Right ventricle myocardium superior (tissue), 1 donor: Measurements from ENCODE around the gene LRP10. TPM values are rescaled to one million over a fixed set of nuclear protein-coding genes. Genes with fewer than 3 reads are reported as not detected.
A peak's percentile ranks its signal among the peaks of the same experiment; 100 is the strongest.
"Not testable (repeated sequence)": the region's sequence is repeated elsewhere in the genome, so short reads cannot be mapped to it uniquely, and the experiment has no call there.

Source experiments
- ATAC-seq: fragments of 200-7000 bp; cut with Tn5 transposase; one replicate; pipeline ENCODE4 v1.9.1; 2020; ENCODE audit warnings: mild to moderate bottlenecking; ENCODE audit not compliant: poor library complexity
- DNase-seq: peaks from one replicate; pipeline ENCODE4 v3.0.0-alpha.2; 2020
- intact Hi-C: fragments of 100-400 bp; cut with DNase I; formaldehyde crosslinking; loops from one replicate; pipeline ENCODE4 v1.11.2; 2022
- total RNA-seq: library from RNA; stranded (reverse); fragmentation: NEBNext Ultra II Directional; extraction: Animal tissue kit (Norgen Biotek cat#: 25700); gene quantifications from one replicate; pipeline ENCODE4 v1.2.1, GENCODE V29; 2021
- donor health status: DM: no; HTN: yes; CAD: no; lungs with severe emphysema.

Gene LRP10
- total RNA-seq, 1 donor from 2014 or later: 50.8 TPM

DNA sequence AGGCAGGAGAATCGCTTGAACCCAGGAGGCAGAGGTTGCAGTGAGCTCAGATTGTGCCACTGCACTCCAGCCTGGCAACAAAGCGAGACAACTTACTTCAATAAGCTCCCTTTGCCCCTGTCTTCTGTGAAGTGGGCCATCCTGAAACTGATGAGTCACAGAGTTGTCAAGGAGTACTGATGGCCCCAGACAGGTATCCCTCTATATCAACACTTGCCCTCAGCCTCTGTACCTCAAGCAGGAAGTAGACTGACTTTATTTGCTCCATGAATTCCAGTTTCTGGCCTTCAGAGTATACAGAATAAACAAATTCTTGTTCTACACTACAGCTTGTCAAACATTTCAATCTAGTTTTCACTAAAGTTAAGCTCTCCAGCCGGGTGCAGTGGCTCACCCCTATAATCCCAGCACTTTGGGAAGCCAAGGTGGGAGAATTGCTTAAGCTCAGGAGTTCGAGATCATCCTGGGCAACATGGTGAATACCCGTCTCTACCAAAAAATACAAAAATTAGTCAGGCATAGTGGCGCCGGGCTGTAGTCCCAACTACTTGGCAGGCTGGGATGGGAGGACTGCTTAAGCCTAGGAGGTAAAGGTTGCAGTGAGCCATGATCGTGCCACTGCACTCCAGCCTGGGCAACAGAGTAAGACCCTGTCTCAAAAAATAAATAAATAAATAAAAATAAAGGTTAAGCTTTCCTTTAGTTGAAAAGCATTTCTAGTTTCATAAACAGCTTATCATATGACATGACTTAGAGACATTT, 16.4 kb upstream of the LRP10 start:
- ATAC-seq (no peak), DNase-seq (no peak)
- intact Hi-C loops: loop anchor here (10.0 kb wide), 1 partner anchor 300 kb away; no protein-coding TSS in a partner anchor

DNA sequence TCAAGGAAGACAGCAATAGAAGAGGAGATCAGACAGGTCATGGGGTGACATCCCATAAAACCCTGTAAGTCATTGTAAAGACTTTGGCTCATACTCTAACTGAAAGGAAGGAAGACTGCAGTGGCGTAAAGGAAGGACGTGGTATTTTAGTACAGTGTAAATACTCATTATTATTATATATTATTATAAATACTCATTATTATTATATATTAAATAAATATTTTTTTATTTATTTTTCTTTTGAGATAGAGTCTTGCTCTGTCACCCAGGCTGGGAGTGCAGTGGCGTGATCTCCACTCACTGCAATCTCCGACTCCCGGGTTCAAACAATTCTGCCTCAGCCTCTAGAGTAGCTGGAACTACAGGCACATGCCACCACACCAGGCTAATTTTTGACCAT, 15.1 kb upstream of the LRP10 start:
- intact Hi-C loops: loop anchor here (10.0 kb wide), 1 partner anchor 302 kb away; no protein-coding TSS in a partner anchor
- ATAC-seq: no peak

DNA sequence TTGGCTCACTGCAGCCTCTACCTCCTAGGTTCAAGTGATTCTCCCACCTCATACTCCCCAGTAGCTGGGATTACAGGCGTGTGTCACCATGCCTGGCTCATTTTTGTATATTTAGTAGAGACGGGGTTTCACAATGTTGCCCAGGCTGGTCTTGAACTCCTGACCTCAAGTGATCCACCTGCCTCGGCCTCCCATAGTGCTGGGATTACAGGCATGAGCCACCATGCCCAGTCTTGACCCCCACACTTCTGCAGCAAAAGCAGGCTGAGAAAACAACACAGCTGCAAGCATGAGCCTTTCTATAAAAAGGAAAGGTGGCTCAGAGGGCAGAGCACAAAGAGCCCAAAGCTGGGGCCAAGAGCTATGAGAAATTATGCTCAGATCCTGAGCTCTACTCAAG, 11.2 kb upstream of the LRP10 start:
- intact Hi-C loops, ATAC-seq: not testable (repeated sequence)
- peak; percentile 0 for DNase-seq

More for the DNA sequence above, 15.1 kb upstream of the LRP10 start:
- DNase-seq: no peak

DNA sequence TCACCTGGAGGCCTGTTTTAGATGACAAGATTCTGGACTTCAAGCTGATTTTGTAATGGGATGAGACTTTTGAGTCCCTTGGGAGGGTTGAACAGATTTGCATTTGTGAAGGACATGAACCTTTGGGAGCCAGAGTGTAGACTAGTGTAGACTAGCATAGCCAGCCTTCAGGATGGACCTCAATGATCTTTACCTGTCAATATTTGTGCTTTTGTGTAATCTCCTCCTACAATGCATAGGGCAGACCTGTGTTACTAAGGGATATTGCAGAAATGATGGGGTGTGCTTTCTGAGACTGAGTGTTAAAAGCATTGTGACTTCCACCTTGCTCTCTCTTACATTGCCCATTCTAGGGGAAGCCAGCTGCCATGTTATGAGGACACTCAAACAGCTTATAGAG, 9.9 kb upstream of the LRP10 start:
- DNase-seq (no peak), ATAC-seq (no peak)
- intact Hi-C loops: no loop called here

- intact Hi-C loops: no loop called here
- DNase-seq (no peak), ATAC-seq (no peak)
Measured at GRCh38 chr14:22864979-22865378, 6.6 kb upstream of the LRP10 start.

DNA sequence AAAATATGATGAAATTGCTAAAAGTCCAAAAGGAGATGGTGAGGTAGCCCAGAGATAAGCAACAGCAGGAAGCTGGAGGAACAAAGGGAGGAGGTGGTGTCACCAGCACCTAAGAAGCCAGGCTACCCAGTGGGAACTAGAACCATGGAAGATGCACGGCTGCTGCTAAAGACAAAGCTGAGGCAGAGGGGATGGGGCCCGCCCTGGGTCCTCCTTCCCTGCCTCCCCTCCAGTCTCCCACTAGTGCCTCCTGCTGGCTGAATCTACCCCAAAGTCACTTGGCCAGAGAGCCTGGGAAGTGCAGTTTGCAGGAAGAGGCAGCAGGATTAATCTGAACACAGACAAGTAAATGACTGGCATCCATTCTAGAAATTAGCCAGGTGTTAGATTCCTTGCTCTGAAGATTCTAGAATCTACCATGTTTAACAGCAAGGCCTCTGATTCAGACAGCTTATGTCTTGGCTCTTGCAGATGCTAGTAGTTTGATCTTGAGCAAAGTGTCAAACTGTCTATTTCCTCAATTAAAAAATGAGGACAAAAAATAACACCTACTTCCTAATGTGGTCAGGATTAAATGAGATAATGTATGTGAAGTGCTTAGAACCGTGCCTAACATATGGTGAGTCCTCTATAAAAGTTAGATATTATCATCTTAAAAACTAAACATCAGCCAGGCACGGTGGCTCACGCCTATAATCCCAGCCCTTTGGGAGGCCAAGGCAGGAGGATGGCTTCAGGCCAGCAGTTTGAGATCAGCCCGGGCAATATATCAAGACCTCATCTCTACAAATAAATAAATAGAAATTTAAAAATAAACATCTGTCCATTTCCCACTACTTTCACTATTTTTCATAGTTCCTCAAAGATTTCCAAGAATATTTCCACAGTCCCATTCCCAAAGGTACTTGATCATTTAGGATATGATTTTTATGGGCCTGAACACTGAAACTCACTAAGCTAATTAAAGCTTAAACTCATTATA, 5.8 kb upstream of the LRP10 start:
- DNase-seq: no peak
- intact Hi-C loops: no loop called here
- no peak for ATAC-seq

GRCh38 chr14:22866874-22867273, 4.7 kb upstream of the LRP10 start:
- no peak for ATAC-seq
- intact Hi-C loops: no loop called here
- DNase-seq: no peak

- ATAC-seq (peak; percentile 18), DNase-seq (no peak)
- intact Hi-C loops: no loop called here
Measured at GRCh38 chr14:22870811-22871223, 723 bp upstream of the LRP10 start.

DNA sequence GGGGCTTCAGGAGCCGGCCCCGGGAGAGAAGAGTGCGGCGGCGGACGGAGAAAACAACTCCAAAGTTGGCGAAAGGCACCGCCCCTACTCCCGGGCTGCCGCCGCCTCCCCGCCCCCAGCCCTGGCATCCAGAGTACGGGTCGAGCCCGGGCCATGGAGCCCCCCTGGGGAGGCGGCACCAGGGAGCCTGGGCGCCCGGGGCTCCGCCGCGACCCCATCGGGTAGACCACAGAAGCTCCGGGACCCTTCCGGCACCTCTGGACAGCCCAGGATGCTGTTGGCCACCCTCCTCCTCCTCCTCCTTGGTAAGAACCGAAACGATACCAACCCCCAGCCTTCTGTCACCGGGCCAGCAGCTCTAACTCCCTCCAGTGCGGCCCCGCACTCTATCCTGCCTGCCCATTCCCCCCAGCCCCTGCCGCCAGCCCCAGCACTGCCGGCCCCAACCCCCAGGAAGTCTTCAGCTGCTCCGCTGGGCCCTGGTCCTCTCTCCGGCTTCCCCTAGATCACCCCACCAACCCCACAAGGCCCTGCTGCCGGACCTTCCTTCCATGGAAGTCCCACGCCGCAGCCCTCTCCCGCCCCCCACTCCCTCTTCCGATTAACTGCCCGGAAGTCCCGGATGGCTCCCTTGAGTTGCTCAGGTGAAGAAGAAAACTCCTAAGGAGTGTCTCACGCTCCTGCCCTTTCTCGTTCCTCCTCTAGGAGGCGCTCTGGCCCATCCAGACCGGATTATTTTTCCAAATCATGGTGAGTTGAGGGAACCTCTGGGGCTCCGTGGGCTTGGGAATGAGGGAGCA, 693 bp downstream of the LRP10 start:
- intact Hi-C loops: no loop called here
- peak; percentile 84 for DNase-seq
- peak; percentile 61 for ATAC-seq

DNA sequence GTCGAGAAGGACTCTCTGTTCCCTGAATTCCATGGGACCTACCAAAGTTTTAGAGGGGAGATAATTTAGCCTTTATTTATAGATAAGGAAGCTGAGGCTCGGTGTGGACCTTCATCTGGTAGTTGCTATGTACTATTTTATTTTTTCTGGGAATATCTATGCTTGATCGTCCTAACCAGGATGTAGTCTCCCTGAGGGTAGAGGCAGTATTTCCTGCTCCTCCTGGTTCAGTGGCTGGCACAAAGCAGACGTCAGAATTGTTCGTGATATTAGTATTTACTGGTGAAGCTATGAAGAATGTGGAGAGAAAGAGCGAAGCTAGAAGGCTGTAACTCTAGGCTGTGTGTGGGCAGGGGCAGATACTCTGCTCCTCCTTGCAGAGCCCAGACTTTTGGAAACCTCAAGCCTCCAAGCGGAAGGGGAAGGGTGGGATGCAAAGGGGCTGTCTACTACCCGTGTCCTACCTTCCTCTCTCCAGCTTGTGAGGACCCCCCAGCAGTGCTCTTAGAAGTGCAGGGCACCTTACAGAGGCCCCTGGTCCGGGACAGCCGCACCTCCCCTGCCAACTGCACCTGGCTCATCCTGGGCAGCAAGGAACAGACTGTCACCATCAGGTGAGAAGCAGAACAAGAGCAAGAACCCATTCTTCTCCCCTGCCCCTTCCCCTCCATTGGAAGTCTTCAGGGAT, 1.4 kb downstream of the LRP10 start:
- no peak for ATAC-seq
- intact Hi-C loops: no loop called here
- DNase-seq: no peak

- intact Hi-C loops: no loop called here
- DNase-seq (no peak), ATAC-seq (no peak)
Measured at GRCh38 chr14:22875003-22875747, 3.6 kb downstream of the LRP10 start.

DNA sequence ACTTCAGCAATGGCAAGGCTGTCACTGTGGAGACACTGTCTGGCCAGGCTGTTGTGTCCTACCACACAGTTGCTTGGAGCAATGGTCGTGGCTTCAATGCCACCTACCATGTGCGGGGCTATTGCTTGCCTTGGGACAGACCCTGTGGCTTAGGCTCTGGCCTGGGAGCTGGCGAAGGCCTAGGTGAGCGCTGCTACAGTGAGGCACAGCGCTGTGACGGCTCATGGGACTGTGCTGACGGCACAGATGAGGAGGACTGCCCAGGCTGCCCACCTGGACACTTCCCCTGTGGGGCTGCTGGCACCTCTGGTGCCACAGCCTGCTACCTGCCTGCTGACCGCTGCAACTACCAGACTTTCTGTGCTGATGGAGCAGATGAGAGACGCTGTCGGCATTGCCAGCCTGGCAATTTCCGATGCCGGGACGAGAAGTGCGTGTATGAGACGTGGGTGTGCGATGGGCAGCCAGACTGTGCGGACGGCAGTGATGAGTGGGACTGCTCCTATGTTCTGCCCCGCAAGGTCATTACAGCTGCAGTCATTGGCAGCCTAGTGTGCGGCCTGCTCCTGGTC, 4.3 kb downstream of the LRP10 start:
- ATAC-seq (no peak), DNase-seq (no peak)
- intact Hi-C loops: no loop called here

GRCh38 chr14:22877000-22877501, 5.5 kb downstream of the LRP10 start:
- intact Hi-C loops: no loop called here
- DNase-seq (no peak), ATAC-seq (no peak)

DNA sequence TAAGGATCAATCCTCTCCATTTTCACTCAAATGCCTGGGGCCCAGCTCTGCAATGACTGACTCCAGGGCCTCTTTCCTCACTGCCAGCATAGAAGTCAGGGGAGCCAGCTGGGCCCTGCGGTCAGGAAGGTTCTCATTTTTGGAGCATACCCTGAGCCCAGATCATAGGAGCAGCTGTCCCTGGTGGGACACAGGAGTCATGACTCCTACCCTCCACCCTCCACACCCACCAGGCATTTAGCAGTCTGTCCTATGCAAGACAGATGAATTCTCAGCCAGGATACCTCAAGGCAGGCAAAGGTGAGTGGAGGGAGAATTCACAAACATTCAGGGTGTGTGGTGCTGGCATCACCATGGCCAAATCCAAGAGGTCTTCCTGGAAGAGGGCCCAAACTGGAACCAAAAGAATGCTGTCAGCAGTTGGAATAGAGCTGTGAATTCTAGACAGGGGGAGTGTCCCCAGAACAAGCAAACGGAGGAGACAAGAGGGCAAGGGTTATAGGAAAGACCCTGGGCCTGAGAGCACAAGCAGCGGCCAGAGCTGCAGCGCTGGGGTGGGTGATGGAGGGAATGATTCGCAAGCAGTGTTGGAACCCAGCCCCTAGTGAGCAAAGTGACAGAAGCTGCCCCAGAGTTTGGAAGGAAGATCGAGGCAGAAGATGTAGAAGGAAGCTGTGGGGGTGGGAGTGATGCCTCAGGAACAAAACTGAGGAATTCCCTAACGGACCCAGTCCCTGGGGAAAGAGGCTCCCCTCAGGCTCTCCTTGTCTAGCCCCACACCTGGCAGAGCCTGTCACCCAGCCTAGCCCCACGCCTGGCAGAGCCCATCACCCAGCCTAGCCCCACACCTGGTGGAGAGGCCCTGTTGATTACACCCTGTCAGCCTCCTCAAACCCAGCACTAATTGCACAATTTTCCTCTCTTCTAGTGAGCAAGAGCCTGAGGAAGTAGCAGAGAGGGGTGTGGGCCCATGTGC, 7.0 kb downstream of the LRP10 start:
- DNase-seq (no peak), ATAC-seq (no peak)
- intact Hi-C loops: no loop called here

DNA sequence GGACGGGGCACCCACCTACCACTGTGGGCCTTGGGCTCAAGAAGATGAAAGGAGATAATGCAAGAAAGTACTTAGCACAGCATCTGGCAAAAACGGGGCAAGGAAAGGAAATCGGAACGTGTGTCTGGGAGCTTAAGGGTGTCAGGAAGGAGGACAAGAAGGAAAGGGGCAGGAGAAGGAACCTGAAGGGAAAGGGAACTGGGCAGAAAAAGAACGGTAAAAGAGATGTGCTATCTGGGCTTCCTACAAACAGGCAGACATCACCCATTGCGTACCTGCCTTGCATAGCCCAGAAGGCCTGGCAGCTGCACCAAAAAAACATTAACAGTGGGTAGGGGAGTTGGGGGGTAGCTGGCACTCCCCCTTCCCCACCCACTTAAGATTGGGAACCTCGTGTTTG, 10.5 kb downstream of the LRP10 start:
- ATAC-seq: no peak
- intact Hi-C loops: no loop called here
- DNase-seq: no peak

DNA sequence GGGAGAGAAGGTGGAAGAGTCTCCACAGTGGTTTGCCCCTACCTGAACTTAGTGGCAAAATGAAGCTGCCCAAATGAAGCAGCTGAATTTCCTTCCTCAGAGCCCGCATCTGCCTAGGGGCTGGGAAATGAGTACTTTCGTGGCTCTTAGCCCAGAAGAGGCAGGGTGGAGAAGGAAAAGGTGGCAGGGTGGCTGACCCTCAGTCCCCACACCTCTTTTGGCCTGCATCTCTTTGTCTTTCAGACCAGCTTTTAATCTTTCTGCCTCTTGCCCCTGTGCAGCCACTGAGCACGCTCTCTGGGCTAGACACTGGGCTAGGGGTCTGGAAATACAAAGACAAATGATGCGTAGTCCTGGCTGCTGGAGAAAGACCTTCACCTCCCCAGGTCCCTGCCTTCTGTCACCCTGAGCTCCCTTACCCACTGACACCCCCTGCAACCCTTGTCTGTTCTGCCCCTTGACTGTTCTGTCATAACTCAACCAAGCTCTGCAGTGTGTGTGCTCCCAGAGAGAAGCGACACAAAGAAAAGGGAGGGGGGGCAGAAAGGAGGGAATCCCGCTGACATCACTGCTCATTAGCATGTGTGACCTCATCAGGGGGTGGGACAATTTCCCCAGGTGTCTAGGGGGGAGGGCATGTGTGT, 11.1 kb downstream of the LRP10 start:
- DNase-seq: no peak
- intact Hi-C loops: no loop called here
- no peak for ATAC-seq
